GM21717 (cell line): ENCODE results near the gene MAP2K5.

Experiments used
- ATAC-seq: cut with Tn5 transposase; IDR thresholded peaks from one replicate; pipeline ENCODE4 v1.9.1; 2021; ENCODE audit warnings: mild to moderate bottlenecking, moderate library complexity; ENCODE audit not compliant: unreplicated experiment

The MAP2K5 gene

GRCh38 chr15:67820122-67820991 lies 277.9 kb downstream of the MAP2K5 start:
- no peak for ATAC-seq

- ATAC-seq = no peak
Observed at GRCh38 chr15:67820992-67821783, 278.7 kb downstream of the MAP2K5 start.

- ATAC-seq = no peak
Observed at GRCh38 chr15:67821784-67822440, 279.4 kb downstream of the MAP2K5 start.

- ATAC-seq = no peak
Observed at GRCh38 chr15:67822537-67823313, 280.2 kb downstream of the MAP2K5 start.

GRCh38 chr15:67823314-67824196 lies 281.1 kb downstream of the MAP2K5 start:
- ATAC-seq = no peak

GRCh38 chr15:67824197-67824968 lies 281.9 kb downstream of the MAP2K5 start:
- ATAC-seq = no peak

- ATAC-seq = no peak
Observed at GRCh38 chr15:67824976-67825880, 282.7 kb downstream of the MAP2K5 start, which contains the start of gene SKOR1. Gene SKOR1 (plus strand): TSS chr15:67825509. CDS start chr15:67825603, 94 bp downstream.

GRCh38 chr15:67825881-67826716 lies 283.6 kb downstream of the MAP2K5 start:
- no peak for ATAC-seq

- no peak for ATAC-seq
Observed at GRCh38 chr15:67826717-67827561, 284.4 kb downstream of the MAP2K5 start.

- no peak for ATAC-seq
Observed at GRCh38 chr15:67827562-67828277, 285.2 kb downstream of the MAP2K5 start.

- no peak for ATAC-seq
Observed at GRCh38 chr15:67828278-67828968, 285.9 kb downstream of the MAP2K5 start.

GRCh38 chr15:67828969-67829646 lies 286.6 kb downstream of the MAP2K5 start:
- no peak for ATAC-seq

- no peak for ATAC-seq
Observed at GRCh38 chr15:67829647-67830504, 287.4 kb downstream of the MAP2K5 start.
